ENCODE results near the gene RCAN3. TPM values are rescaled to one million over a fixed set of nuclear protein-coding genes. Genes with fewer than 3 reads are reported as not detected.
"Not testable (repeated sequence)": the region's sequence is repeated elsewhere in the genome, so short reads cannot be mapped to it uniquely, and the experiment has no call there.

Gene RCAN3
- total RNA-seq, 4 donors from 2014 or later, result 2.6 to 22.1 (median 7.3) TPM

GRCh38 chr1:24490101-24490781 is 12.4 kb upstream of the RCAN3 start:
- no peak for DNase-seq
- H3K9me3 ChIP-seq, result no peaks in the 10 kb centered on the region
- H3K4me1 ChIP-seq, result no peaks in the 10 kb centered on the region
- H3K27ac ChIP-seq, result no peak overlapping the region
- no peaks in the 10 kb centered on the region for H3K36me3 ChIP-seq
- no peak overlapping the region for H3K4me3 ChIP-seq
- H3K27me3 ChIP-seq, result no peaks in the 10 kb centered on the region
- TF ChIP-seq CTCF (IDR thresholded peaks at IDR 0.05), result no peak
- intact Hi-C loops (cut with DNase I; ENCODE audit: low total_unique reads), result no loop called here

GRCh38 chr1:24491577-24492360 is 10.9 kb upstream of the RCAN3 start:
- H3K36me3 ChIP-seq, result no peaks in the 10 kb centered on the region
- H3K27ac ChIP-seq, result no peak overlapping the region
- no peak for TF ChIP-seq CTCF (IDR thresholded peaks at IDR 0.05)
- TF ChIP-seq POLR2A (IDR thresholded peaks at IDR 0.05), result no peak
- H3K27me3 ChIP-seq, result no peaks in the 10 kb centered on the region
- no peak overlapping the region for H3K4me3 ChIP-seq
- H3K9me3 ChIP-seq, result no peaks in the 10 kb centered on the region
- intact Hi-C loops (cut with DNase I; ENCODE audit: low total_unique reads), result no loop called here
- no peak for DNase-seq
- no peaks in the 10 kb centered on the region for H3K4me1 ChIP-seq

DNA sequence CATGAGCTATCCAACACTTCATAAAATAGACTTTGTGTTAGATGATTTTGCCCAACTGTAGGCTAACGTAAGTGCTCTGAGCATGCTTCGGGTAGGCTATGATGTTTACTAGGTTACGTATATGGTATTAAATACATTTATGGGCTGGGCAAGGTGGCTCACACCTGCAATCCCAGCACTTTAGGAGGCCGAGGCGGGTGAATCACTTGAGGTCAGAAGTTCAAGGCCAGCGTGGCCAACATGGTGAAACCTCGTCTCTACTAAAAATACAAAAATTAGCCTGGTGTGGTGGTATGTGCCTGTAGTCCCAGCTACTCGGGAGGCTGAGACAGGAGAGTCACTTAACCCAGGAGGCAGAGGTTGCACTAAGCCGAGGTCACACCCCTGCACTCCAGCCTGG is 9.7 kb upstream of the RCAN3 start:
- H3K27me3 ChIP-seq; H3K36me3 ChIP-seq; H3K9me3 ChIP-seq; intact Hi-C loops (cut with DNase I; ENCODE audit: low total_unique reads); H3K4me1 ChIP-seq; DNase-seq; H3K27ac ChIP-seq; H3K4me3 ChIP-seq: not testable (repeated sequence)

GRCh38 chr1:24493785-24494184 is 8.9 kb upstream of the RCAN3 start:
- Histone ChIP-seq H3K27ac (no peak overlapping the region), H3K27me3 (no peaks in the 10 kb centered on the region), H3K36me3 (no peaks in the 10 kb centered on the region), H3K4me3 (no peak overlapping the region), H3K4me1 (no peaks in the 10 kb centered on the region), H3K9me3 (no peaks in the 10 kb centered on the region)
- no peak for DNase-seq
- intact Hi-C loops (cut with DNase I; ENCODE audit: low total_unique reads), result no loop called here
- no peak for TF ChIP-seq POLR2A (IDR thresholded peaks at IDR 0.05)
- no peak for TF ChIP-seq CTCF (IDR thresholded peaks at IDR 0.05)

DNA sequence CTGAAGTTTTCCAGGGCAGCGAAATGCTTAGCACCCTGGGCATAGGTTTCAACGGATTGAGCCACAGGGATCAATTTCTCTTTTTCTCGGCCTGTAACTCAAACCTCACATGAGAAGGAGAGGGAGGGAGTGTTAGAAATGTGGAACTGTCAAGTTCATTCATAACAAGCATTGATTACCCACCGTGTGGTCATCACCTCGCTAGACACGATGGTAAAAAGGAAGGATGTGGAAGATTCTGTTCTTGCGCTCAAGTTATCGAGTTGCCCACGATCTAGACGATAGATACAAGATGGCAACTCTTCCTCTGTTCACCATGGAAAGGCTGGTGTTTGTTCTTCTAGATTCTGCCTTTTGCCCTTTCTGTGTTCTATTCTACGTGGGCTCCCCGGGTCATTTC is 4.0 kb upstream of the RCAN3 start:
- H3K27me3 ChIP-seq, result no peaks in the 10 kb centered on the region
- intact Hi-C loops (cut with DNase I; ENCODE audit: low total_unique reads), result no loop called here
- TF ChIP-seq CTCF (IDR thresholded peaks at IDR 0.05) (no peak), POLR2A (IDR thresholded peaks at IDR 0.05) (no peak)
- no peak overlapping the region for H3K4me3 ChIP-seq
- no peak for DNase-seq
- no peaks in the 10 kb centered on the region for H3K9me3 ChIP-seq
- H3K4me1 ChIP-seq, result no peaks in the 10 kb centered on the region
- H3K27ac ChIP-seq, result no peak overlapping the region
- no peaks in the 10 kb centered on the region for H3K36me3 ChIP-seq

Data from uterus (tissue), 4 donors.